NCI-H748 (cell line): ENCODE measurements around the gene SMIM21.

Experiments used
- DNase-seq: peaks from one replicate; lab custom pipeline; 2025; ENCODE audit not compliant: unreplicated experiment; lab: John Stamatoyannopoulos, UW

Gene SMIM21

DNA sequence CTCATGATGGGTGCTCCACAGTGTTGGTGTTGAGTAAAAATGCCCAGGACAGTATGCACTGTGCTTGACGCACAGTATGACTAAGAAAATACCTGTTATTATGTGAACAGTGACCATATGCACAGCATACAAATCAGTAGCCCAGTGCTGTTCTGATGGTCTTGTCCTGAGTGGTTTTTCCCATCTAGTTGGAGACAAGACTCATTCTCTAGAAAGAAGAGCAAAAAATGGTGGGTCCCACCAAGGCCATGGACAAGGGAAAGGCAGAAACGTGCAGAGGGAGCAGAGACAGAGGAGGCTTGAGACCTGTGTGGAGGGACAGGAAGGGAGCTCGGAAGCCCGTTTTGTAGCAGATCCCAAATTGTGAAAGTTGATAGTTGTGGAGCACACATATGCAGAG, 987 bp upstream of the SMIM21 start:
- no peak for DNase-seq

GRCh38 chr18:75422341-75422910, 5.1 kb downstream of the SMIM21 start:
- DNase-seq: no peak

DNA sequence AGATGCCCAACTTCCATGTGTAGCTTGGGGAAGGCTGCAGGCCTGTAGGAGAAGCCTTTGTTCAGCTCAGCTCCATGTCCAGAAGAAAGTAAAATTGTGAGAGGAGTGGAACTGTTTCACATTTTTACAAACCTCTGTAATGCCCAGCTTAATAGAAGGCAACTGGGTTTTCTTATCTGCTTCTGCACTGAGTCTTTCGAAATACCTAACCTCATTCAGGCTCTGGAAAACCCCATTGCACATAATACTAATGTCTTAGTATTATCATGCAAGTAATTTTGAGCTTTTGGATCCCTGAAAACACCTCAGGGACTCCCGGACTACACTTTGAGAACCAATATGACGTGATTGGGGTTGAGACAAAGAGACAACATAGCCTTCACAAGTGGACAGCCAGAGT, 5.8 kb downstream of the SMIM21 start:
- DNase-seq: no peak

- DNase-seq: no peak
These were observed 9.1 kb downstream of the SMIM21 start for GRCh38 chr18:75418293-75419005.

DNA sequence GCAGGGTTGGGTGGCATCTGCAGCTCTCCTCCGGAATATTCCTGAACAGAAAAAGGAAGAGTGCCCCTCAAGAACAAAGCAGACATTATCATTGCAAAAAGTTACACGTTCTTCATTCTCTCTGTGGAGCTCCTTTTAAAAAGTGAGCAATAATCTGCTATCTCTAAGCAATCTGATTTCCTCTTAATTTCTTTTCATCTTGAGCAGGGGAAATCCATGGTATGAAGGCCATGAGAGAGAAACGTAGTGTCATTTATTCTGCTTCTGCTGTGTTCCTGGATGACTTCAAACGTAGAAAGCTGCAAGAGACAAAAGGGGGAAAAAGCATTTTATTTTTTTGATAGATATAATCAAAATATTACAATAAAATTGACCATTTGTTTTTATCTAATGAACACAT, 16.9 kb downstream of the SMIM21 start:
- no peak for DNase-seq

GRCh38 chr18:75409806-75410205, 17.7 kb downstream of the SMIM21 start:
- DNase-seq: no peak

DNA sequence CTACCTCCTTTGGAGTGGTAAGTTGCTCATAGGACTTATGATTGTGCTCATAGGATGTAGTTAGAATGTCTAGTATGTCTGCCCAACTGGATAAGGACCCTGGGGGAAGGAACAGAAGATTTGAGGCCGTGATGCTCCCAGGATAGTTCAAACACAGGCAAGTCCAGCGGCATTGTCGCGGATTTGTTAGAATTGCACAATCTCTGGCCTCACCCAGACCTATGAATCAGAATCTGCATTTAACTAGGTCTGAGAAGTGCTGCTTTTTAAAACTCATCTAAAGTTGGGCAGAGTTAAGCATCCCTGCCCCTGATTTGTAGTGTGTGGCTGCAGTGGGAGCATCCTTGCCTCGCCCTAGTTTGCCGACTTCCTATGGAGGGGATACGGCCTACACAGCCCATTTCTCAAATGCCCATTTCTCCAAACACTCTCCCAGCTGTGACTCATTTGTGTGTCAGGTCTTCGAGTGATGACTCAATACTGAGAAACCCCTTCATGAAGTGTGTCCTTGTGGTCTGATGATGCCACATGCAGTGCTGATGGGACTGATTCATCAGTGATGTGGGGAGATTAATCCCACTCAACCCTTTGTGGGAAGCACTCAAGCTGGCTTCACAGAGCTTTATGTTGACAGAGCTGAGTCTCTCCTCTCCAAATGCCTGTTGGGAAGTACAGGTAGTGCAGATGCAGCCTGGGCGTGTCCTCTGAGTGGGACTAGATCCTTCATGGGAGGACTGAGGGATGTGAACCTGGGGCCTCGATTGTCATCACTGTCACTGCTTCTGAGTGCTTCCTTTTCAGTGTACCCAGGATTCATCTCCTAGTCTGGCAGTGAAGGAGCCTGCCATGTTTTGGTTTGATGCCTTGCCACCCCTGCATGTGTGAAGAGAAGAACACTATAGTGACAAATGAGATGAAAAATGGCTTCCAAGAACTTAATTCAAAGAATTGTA, 18.7 kb downstream of the SMIM21 start:
- DNase-seq: peak; percentile 36

DNA sequence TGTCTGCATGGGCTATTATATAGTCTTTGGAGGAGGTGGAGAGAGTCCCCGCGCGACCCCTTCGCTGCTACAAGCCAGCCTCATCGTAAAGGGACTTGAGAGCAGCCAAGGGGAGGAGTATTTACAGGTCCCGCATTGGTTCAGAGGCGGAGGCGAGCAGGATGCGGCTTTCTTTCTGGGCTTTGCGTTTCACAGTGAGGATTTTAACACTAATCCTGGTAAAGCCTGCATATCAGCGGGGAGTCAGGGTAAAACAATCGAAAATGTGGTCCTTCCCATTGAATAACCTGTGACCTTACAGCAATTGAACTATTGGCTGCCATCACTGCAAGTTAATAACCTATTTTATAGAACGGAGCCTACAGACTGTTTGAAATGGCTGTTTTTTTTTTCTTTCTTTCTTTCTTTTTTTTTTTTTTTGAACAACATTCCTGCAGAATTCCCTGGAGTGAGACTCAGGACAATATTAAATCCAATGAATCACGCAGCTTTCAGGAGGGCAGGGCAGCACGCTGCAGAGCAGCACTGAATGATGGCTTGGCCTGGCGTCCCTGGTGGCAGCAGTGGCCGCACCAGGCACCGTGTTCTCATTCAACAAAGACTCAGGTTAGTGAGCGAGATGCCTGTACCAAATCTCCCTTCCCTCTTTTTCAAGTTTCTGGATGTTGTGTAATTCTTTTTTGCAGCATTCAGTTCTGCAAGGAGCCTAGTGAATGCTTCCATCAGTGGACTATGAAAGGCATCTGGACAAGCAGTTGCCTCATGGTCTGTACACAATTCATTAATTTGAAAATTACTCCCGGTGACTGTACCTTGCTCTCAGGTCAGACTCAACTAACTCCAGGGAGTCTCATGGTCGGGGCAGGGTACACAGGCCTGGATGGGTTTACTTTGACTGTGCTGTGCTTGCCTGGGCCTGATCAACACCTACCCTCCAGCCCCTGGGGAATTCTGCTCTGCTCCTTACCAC, 19.8 kb downstream of the SMIM21 start:
- DNase-seq: no peak

- DNase-seq: no peak
These were observed 20.7 kb downstream of the SMIM21 start for GRCh38 chr18:75406491-75407445.

DNA sequence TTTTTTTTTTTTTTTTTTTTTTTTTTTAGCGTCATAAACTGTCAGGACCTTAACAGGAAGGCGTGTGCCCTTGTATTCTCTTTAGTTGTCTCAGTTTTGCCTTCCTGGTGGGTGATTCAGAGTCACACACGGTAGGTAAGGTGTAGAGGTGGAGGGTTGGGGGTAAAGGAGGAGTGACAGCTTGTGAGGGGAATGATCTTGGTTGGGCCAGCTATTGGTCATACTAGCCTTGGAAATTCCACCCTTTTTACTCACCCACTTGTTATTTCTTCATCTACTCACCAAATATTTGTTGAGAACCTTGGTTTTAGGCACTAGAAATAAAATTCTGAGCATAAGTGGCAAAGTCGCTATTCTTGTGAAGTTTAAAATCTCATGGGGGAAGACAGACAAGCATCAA, 22.2 kb downstream of the SMIM21 start:
- no peak for DNase-seq

GRCh38 chr18:75400366-75400765, 27.1 kb downstream of the SMIM21 start:
- DNase-seq: peak; percentile 30

GRCh38 chr18:75395137-75395536, 32.4 kb downstream of the SMIM21 start:
- no peak for DNase-seq

DNA sequence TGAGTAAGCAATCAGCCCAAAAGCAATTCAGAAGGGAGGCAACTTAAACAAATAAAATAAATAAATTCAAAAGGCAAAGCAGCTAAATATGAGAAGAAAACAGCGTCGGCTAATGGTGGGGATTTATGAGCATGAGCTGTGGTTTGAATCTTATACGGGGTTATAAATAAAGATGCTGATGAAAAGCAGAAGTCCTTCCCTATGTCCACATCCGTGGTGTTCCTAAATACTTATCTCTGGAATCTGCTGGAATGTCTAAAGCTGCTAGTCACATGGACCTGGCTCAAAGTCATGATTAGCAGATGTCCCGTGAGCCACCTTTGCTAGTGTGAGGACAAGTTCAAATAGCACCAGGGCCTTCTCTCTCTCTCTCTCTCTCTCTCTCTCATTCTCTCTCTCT, 33.8 kb downstream of the SMIM21 start:
- no peak for DNase-seq

DNA sequence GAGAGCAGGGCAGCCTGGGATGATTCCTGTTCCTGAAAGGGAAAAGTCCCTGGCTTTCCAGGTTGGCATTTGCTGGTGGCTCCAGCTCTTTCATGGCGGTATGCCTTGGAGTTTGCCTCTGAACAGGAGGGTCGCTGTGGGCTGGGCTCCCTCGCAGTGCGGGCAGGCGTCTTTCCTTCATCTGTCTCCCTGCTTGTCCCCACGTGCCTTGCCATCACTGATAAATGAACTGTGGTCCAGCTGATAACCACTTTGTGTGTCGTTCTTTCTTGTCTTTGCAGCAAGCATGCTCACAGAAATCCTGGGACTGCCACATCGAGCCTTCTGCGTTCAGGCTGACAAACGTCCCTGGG, 35.3 kb downstream of the SMIM21 start:
- no peak for DNase-seq

- DNase-seq: peak; percentile 75
These were observed 36.0 kb downstream of the SMIM21 start for GRCh38 chr18:75391279-75392225.

- DNase-seq: no peak
These were observed 36.6 kb downstream of the SMIM21 start for GRCh38 chr18:75390854-75391253.

- no peak for DNase-seq
These were observed 43.4 kb downstream of the SMIM21 start for GRCh38 chr18:75384144-75384543.
